ENCODE measurements around the gene CELF4.

Gene CELF4

DNA sequence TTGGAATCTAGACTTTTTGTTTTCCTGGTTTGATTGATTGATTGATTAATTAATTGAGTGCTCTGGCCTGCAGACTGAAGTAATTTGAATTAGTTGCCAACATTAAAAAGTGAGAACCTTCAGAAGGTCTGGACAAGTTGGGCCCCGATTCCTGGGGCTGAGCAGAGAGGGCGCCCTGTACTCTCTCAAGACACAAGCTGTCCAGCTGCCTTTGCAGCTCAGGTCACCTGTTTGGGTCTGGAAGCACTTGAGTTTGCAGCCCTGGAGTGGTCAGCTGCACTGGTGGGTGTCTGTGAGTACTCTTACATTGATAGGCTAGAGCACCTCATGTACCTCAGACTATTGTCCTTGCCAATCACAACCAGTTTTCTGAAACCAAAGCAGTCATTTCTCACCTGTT, 22.7 kb upstream of the CELF4 start:
- Histone ChIP-seq H3K27ac (no peak overlapping the region), H3K27me3 (replicated peaks) (no peaks in the 10 kb centered on the region), H3K4me3 (ENCODE audit: low read depth, low read length) (no peak overlapping the region), H3K36me3 (replicated peaks) (no peaks in the 10 kb centered on the region)
- TF ChIP-seq, protein P1, sequence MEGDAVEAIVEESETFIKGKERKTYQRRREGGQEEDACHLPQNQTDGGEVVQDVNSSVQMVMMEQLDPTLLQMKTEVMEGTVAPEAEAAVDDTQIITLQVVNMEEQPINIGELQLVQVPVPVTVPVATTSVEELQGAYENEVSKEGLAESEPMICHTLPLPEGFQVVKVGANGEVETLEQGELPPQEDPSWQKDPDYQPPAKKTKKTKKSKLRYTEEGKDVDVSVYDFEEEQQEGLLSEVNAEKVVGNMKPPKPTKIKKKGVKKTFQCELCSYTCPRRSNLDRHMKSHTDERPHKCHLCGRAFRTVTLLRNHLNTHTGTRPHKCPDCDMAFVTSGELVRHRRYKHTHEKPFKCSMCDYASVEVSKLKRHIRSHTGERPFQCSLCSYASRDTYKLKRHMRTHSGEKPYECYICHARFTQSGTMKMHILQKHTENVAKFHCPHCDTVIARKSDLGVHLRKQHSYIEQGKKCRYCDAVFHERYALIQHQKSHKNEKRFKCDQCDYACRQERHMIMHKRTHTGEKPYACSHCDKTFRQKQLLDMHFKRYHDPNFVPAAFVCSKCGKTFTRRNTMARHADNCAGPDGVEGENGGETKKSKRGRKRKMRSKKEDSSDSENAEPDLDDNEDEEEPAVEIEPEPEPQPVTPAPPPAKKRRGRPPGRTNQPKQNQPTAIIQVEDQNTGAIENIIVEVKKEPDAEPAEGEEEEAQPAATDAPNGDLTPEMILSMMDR (IDR thresholded peaks at IDR 0.05; ENCODE audit: low read depth, low read length, missing control alignments) = no peak
- in situ Hi-C loops (cut with HindIII; ENCODE audit: low pct_ligation_motif_present, low sequenced_read_pairs) = no loop called here
- no peak for DNase-seq

DNA sequence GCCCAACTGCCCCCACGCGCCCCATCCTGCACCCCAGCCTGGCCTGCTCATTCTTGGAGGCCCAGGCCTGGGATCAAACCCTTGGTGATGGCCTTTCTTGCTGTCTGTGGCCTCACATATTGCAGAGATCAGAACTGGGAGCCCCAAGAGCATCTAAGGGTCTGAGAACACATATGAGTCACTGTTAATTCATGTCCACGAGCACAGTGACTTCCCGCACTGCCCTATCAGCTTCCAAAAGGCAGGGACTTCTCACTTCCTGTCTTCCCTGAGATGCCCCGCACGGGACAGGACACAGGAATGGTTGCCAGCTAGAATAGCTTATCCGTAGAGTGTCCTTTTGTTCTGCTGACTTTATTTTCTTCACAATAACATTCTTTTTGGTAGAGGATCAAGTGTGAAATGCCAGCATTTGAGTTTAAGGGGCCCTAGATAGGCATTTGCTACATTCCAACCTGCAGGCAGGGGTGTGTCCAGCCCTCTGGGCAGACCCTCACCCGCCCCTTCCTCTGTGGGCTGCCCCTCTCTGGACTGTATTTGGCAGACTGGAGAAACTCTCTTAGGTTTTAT, 21.1 kb upstream of the CELF4 start:
- H3K4me3 ChIP-seq (ENCODE audit: low read depth, low read length) = no peak overlapping the region
- TF ChIP-seq, protein P1 (IDR thresholded peaks at IDR 0.05; ENCODE audit: low read depth, low read length, missing control alignments) = no peak
- H3K36me3 ChIP-seq (replicated peaks) = no peaks in the 10 kb centered on the region
- in situ Hi-C loops (cut with HindIII; ENCODE audit: low pct_ligation_motif_present, low sequenced_read_pairs) = no loop called here
- no peak overlapping the region for H3K27ac ChIP-seq
- H3K27me3 ChIP-seq (replicated peaks) = no peaks in the 10 kb centered on the region
- DNase-seq = no peak

DNA sequence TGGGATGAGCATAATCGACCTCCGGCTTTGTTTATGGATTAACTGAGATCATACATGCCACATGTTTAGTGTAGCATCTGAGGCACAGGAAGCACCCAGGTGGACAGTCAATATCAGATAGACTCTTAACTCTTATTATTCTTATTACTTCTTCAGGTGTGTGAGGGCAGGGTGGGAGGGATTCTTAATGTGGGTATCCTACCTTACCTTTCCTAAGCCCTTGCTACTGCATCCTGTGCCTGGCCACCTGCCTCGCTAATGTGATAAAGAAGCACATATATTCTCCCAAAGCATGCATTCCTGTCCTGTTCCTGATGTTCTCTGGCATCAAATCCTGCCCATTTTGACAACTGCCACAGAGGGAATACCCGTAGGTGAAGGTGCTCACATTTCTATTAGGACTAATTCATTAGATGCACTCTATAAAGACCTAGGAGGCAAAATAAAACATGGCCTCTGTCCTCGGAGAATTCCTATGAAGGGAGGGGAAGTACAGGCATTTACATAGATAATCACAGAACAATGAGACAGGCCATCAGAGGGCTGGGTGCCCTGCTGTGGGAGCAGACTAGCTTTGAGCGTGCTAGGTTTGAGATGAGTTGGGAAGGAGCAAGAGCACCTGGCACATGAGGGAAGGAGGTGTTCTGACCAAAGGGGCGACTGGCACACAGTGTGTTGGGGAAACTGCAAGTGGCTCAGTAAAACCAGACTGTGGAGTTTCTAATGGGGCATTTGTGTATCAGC, 19.5 kb upstream of the CELF4 start:
- H3K27me3 ChIP-seq (replicated peaks) = no peaks in the 10 kb centered on the region
- H3K4me3 ChIP-seq (ENCODE audit: low read depth, low read length) = no peak overlapping the region
- DNase-seq = no peak
- H3K27ac ChIP-seq = no peak overlapping the region
- no peaks in the 10 kb centered on the region for H3K36me3 ChIP-seq (replicated peaks)
- in situ Hi-C loops (cut with HindIII; ENCODE audit: low pct_ligation_motif_present, low sequenced_read_pairs) = no loop called here
- TF ChIP-seq, protein P1 (IDR thresholded peaks at IDR 0.05; ENCODE audit: low read depth, low read length, missing control alignments) = no peak

DNA sequence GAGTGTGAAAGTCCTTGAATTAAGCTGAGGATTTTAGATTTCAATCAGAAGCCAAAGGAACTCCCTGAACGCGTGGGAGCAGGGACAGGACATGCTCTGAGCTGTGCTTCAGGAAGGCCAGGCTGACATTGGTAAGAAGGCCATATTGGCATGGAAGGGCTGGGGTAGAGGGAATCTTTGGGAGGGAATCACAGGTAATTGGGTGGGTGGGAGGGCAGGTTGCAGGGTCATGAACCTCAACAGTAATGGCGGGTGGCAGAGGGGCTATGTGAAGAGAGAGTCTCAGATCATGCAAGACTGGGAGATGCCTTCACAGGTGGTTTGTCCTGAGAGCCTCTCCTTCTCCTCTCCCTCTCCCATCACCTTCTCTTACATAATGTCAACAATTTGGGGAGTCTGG, 18.6 kb upstream of the CELF4 start:
- TF ChIP-seq, protein P1 (IDR thresholded peaks at IDR 0.05; ENCODE audit: low read depth, low read length, missing control alignments) = no peak
- Histone ChIP-seq H3K27ac (no peak overlapping the region), H3K36me3 (replicated peaks) (no peaks in the 10 kb centered on the region), H3K27me3 (replicated peaks) (no peaks in the 10 kb centered on the region), H3K4me3 (ENCODE audit: low read depth, low read length) (no peak overlapping the region)
- no peak for DNase-seq
- in situ Hi-C loops (cut with HindIII; ENCODE audit: low pct_ligation_motif_present, low sequenced_read_pairs) = no loop called here

DNA sequence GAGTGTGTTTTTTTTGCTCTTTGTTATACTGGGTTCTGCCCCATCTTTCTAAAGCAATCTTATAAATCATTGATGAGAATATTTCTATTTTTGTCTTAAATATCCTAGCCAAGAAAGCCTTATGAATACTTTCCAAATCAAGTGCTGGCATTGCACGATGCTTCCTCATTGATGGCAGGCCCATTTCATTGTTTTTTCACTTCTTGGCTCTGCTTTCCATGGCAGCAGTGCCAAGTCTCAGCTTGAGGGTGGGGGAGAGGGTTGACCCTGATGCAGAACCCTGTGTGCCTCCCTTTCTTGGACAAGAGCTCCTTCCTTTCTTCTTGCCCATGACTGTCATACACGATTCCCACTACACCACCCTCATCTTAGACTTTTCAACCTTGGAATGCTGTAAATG, 16.7 kb upstream of the CELF4 start:
- no peaks in the 10 kb centered on the region for H3K36me3 ChIP-seq (replicated peaks)
- in situ Hi-C loops (cut with HindIII; ENCODE audit: low pct_ligation_motif_present, low sequenced_read_pairs) = no loop called here
- H3K27ac ChIP-seq = no peak overlapping the region
- no peaks in the 10 kb centered on the region for H3K27me3 ChIP-seq (replicated peaks)
- TF ChIP-seq, protein P1 (IDR thresholded peaks at IDR 0.05; ENCODE audit: low read depth, low read length, missing control alignments) = no peak
- DNase-seq = no peak
- H3K4me3 ChIP-seq (ENCODE audit: low read depth, low read length) = no peak overlapping the region
